K562 (cell line): ENCODE results near the gene IGFALS. TPM values are rescaled to one million over a fixed set of nuclear protein-coding genes. Genes with fewer than 3 reads are reported as not detected.

Experiments used
- CBFB ChIP-seq: sonication (generic); formaldehyde crosslinking; IDR thresholded peaks from 2 replicates; pipeline ENCODE4 v1.4.0; 2020; ENCODE audit warnings: mild to moderate bottlenecking, missing genetic modification reagents
- E2F6 ChIP-seq, 2 experiments: IDR thresholded peaks; 2 replicates each; pipeline ENCODE4 v1.6.1; 2011; ENCODE audit warnings: borderline replicate concordance in 1 of 2, control low read depth in 1 of 2, low read depth in 1 of 2, low read length in 1 of 2, mild to moderate bottlenecking in 1 of 2, mixed read lengths in 1 of 2, moderate library complexity in 1 of 2; ENCODE audit not compliant: insufficient read depth in 1 of 2, insufficient read length in 1 of 2, poor library complexity in 1 of 2, severe bottlenecking in 1 of 2; ENCODE audit errors: extremely low read depth in 1 of 2
- FOXA1 ChIP-seq: fragments of 450-650 bp; IDR thresholded peaks from 2 replicates; pipeline ENCODE4 v1.6.1; 2016; ENCODE audit warnings: mild to moderate bottlenecking, borderline replicate concordance
- HINFP ChIP-seq: fragments of 450-650 bp; conservative IDR thresholded peaks from 2 replicates; pipeline ENCODE4 v1.6.1; 2016; ENCODE audit warnings: missing genetic modification characterization, low read depth, mild to moderate bottlenecking, control low read depth, missing compliant biosample characterization
- MXD1 ChIP-seq: fragments of 250-450 bp; sonication (Bioruptor Pico); IDR thresholded peaks from 2 replicates; pipeline ENCODE4 v1.8.0; 2021; ENCODE audit warnings: borderline replicate concordance, mild to moderate bottlenecking, moderate library complexity; ENCODE audit not compliant: poor library complexity, severe bottlenecking
- POLR2AphosphoS2 ChIP-seq: IDR thresholded peaks from 2 replicates; pipeline ENCODE4 v1.6.1; 2012; ENCODE audit warnings: low read length, improper control_type of control experiment
- SAFB ChIP-seq: fragments of 200-400 bp; formaldehyde crosslinking; IDR thresholded peaks from 2 replicates; pipeline ENCODE4 v1.6.1; 2017; ENCODE audit warnings: low read depth, low read length, borderline replicate concordance
- ZBTB49 ChIP-seq: sonication (generic); formaldehyde crosslinking; IDR thresholded peaks from 2 replicates; pipeline ENCODE4 v1.8.0; 2022; ENCODE audit warnings: missing genetic modification reagents, mild to moderate bottlenecking, borderline replicate concordance
- ZNF165 ChIP-seq: fragments of 250-450 bp; sonication (Bioruptor Pico); IDR thresholded peaks from 2 replicates; pipeline ENCODE4 v1.4.0; 2020; ENCODE audit warnings: borderline replicate concordance
- ZNF449 ChIP-seq: fragments of 250-450 bp; sonication (Bioruptor Pico); IDR thresholded peaks from 2 replicates; pipeline ENCODE4 v1.8.0; 2022; ENCODE audit warnings: moderate library complexity, mild to moderate bottlenecking, inconsistent platforms
- polyA plus RNA-seq, 8 experiments: library from polyadenylated mRNA; depleted of rRNA in 4 of 8; stranded (reverse) in 5 of 8; unstranded in 3 of 8; fragments of >200 nt; fragmentation: Nextera tagmentation in 2 of 8; fragmentation: Illumina TruSeq in 1 of 8; extraction: Ambion mirVana in 2 of 8; extraction: Trizol in 1 of 8; gene quantifications; 2 replicates each; pipeline versions ENCODE4 v1.2.1 to v1.2.3, GENCODE V29; 2011 to 2014; ENCODE audit warnings: inconsistent platforms in 1 of 8, missing spikeins in 1 of 8
- total RNA-seq, 7 experiments: library from RNA; depleted of rRNA in 6 of 7; stranded (reverse); fragments of >200 nt in 6 of 7; fragmentation: Illumina TruSeq in 2 of 7; extraction: Trizol in 2 of 7; gene quantifications; 2 replicates each; pipeline versions ENCODE4 v1.2.1 to v1.2.3, GENCODE V29; 2011 to 2021; ENCODE audit warnings: low replicate concordance in 1 of 7
- TF ChIP-seq, protein P1 (sequence below), 3 experiments: IDR thresholded peaks in 2 of 3; conservative IDR thresholded peaks in 1 of 3; 2 replicates each; pipeline ENCODE4 v1.5.1; 2011 to 2012; ENCODE audit warnings: low read length in 3 of 3, mild to moderate bottlenecking in 3 of 3, control low read depth in 2 of 3, improper control_type of control experiment in 1 of 3, inconsistent platforms in 1 of 3, low read depth in 1 of 3, mixed read lengths in 1 of 3, moderate library complexity in 1 of 3; ENCODE audit not compliant: insufficient read depth in 2 of 3

IGFALS gene
- total and polyA plus RNA-seq, 9 of the 15 experiments (the other 6 are each of a cell fraction or from before 2014, with no cell fraction given) = not detected

- TF ChIP-seq ZNF449 (CRISPR knock-in tag) (no peak), SAFB (0 out of 2 replicates have a peak, but pooled peaks have one; percentile 15), HINFP (no peak), ZNF165 (no peak), FOXA1 (no peak), POLR2AphosphoS2 (peak; percentile 45; the same call in 1 of the 2 replicates), MXD1 (CRISPR knock-in tag) (no peak), ZBTB49 (CRISPR knock-in tag) (no peak), E2F6 (IDR thresholded peaks at IDR 0.05; ENCODE audit: borderline replicate concordance in 1 of 2, extremely low read depth in 1 of 2, insufficient read depth in 1 of 2, insufficient read length in 1 of 2, low read depth in 1 of 2, low read length in 1 of 2, poor library complexity in 1 of 2, severe bottlenecking in 1 of 2) (no peak), CBFB (CRISPR knock-in tag) (no peak)
- TF ChIP-seq, protein P1, sequence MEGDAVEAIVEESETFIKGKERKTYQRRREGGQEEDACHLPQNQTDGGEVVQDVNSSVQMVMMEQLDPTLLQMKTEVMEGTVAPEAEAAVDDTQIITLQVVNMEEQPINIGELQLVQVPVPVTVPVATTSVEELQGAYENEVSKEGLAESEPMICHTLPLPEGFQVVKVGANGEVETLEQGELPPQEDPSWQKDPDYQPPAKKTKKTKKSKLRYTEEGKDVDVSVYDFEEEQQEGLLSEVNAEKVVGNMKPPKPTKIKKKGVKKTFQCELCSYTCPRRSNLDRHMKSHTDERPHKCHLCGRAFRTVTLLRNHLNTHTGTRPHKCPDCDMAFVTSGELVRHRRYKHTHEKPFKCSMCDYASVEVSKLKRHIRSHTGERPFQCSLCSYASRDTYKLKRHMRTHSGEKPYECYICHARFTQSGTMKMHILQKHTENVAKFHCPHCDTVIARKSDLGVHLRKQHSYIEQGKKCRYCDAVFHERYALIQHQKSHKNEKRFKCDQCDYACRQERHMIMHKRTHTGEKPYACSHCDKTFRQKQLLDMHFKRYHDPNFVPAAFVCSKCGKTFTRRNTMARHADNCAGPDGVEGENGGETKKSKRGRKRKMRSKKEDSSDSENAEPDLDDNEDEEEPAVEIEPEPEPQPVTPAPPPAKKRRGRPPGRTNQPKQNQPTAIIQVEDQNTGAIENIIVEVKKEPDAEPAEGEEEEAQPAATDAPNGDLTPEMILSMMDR (IDR thresholded peaks at IDR 0.05 in 2 of 3, conservative IDR thresholded peaks at IDR 0.05 in 1 of 3; ENCODE audit: insufficient read depth in 2 of 3, low read depth in 1 of 3, low read length in 3 of 3) = no peak
Observed at GRCh38 chr16:1778200-1779179, 15.0 kb downstream of the IGFALS start (continued).
